RWPE2 (cell line): ENCODE measurements around the gene C1orf21.

ENCODE experiments used
- ATAC-seq: fragments of 200-7000 bp; cut with Tn5 transposase; 3 replicates; pipeline ENCODE4 v1.9.1; 2021; ENCODE audit warnings: low read depth
- DNase-seq: peaks from one replicate; pipeline ENCODE4 v3.0.0-alpha.2; 2020; ENCODE audit warnings: low spot score
- H3K27ac ChIP-seq: fragments of 450-650 bp; 2 replicates; pipeline ENCODE4 v1.5.1; 2017; ENCODE audit warnings: mild to moderate bottlenecking; ENCODE audit not compliant: poor library complexity, severe bottlenecking
- H3K27me3 ChIP-seq: fragments of 250-450 bp; sonication (Bioruptor Pico); 2 replicates; pipeline ENCODE4 v1.5.1; 2021; ENCODE audit warnings: mild to moderate bottlenecking, moderate library complexity; ENCODE audit not compliant: insufficient read depth, poor library complexity, severe bottlenecking
- H3K36me3 ChIP-seq: fragments of 250-450 bp; sonication (Bioruptor Pico); 2 replicates; pipeline ENCODE4 v1.5.1; 2020; ENCODE audit warnings: low read depth, mild to moderate bottlenecking, moderate library complexity
- H3K4me1 ChIP-seq: fragments of 250-450 bp; sonication (Bioruptor Pico); 2 replicates; pipeline ENCODE4 v1.5.1; 2021; ENCODE audit warnings: mild to moderate bottlenecking, moderate library complexity; ENCODE audit not compliant: insufficient read depth, poor library complexity, severe bottlenecking
- H3K4me3 ChIP-seq: fragments of 250-450 bp; sonication (Bioruptor Pico); 2 replicates; pipeline ENCODE4 v1.5.1; 2021; ENCODE audit warnings: mild to moderate bottlenecking, moderate library complexity; ENCODE audit not compliant: severe bottlenecking
- H3K9me3 ChIP-seq: fragments of 250-450 bp; sonication (Bioruptor Pico); 2 replicates; pipeline ENCODE4 v1.5.1; 2021; ENCODE audit warnings: mild to moderate bottlenecking, moderate library complexity; ENCODE audit not compliant: severe bottlenecking
- TF ChIP-seq, protein P1 (sequence below): fragments of 450-650 bp; IDR thresholded peaks from one replicate; pipeline ENCODE4 v1.5.1; 2017; ENCODE audit warnings: mild to moderate bottlenecking, moderate library complexity; ENCODE audit not compliant: poor library complexity, severe bottlenecking

Gene C1orf21

DNA sequence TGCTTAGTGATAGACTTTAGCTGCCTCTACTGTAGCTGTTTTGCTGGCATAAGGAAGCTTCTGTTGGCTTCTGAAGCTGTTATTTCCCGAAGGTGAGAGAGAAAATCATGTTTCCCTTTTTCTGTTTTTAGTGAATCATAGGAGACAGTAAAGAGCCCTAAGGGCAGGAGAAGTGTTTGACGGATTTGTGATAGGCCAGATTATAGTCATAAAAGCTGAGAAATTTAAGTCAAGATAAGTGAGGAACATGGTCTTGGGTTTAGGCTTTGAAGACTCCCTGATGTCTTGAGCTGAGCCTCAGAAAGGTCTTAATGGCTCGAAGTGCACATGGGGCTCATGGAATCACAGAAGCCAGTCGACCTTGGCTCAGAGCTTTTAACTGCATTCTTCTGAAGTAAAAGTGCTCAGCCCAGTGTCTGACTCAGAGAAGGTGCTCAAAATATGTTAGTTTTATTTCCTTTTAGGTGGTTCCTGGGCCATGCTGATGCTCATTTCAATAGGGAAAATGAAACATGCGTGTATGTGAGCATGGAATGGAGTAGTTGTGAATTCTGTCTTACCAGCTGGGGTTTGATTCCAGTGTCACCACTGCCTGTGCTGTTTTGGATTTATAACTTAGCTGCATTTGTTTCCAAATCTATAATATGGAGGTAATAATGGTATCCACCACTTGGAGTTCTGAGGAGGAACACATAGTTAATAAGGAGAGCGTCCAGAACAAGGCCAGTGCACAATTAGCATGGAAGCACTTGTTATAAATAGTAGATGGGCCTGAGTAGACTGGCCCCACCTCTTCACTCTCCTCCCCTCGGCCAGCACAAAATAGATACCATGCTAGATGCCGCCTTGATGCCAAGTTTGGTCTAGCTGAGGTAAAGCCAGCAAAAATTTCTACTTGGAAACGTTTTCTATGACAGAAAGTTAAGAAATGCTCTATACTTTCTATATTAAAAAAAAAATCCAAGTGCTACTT is 99.2 kb downstream of the C1orf21 start:
- peak overlapping the region; percentile 4 for H3K27ac ChIP-seq
- no peaks in the 10 kb centered on the region for H3K9me3 ChIP-seq
- no peaks in the 10 kb centered on the region for H3K27me3 ChIP-seq
- peaks cover 9% of the 10 kb centered on the region for H3K4me1 ChIP-seq
- TF ChIP-seq, protein P1, sequence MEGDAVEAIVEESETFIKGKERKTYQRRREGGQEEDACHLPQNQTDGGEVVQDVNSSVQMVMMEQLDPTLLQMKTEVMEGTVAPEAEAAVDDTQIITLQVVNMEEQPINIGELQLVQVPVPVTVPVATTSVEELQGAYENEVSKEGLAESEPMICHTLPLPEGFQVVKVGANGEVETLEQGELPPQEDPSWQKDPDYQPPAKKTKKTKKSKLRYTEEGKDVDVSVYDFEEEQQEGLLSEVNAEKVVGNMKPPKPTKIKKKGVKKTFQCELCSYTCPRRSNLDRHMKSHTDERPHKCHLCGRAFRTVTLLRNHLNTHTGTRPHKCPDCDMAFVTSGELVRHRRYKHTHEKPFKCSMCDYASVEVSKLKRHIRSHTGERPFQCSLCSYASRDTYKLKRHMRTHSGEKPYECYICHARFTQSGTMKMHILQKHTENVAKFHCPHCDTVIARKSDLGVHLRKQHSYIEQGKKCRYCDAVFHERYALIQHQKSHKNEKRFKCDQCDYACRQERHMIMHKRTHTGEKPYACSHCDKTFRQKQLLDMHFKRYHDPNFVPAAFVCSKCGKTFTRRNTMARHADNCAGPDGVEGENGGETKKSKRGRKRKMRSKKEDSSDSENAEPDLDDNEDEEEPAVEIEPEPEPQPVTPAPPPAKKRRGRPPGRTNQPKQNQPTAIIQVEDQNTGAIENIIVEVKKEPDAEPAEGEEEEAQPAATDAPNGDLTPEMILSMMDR, result no peak
- DNase-seq (no peak), ATAC-seq (peak; percentile 69)
- H3K4me3 ChIP-seq, result no peak overlapping the region
- no peaks in the 10 kb centered on the region for H3K36me3 ChIP-seq

DNA sequence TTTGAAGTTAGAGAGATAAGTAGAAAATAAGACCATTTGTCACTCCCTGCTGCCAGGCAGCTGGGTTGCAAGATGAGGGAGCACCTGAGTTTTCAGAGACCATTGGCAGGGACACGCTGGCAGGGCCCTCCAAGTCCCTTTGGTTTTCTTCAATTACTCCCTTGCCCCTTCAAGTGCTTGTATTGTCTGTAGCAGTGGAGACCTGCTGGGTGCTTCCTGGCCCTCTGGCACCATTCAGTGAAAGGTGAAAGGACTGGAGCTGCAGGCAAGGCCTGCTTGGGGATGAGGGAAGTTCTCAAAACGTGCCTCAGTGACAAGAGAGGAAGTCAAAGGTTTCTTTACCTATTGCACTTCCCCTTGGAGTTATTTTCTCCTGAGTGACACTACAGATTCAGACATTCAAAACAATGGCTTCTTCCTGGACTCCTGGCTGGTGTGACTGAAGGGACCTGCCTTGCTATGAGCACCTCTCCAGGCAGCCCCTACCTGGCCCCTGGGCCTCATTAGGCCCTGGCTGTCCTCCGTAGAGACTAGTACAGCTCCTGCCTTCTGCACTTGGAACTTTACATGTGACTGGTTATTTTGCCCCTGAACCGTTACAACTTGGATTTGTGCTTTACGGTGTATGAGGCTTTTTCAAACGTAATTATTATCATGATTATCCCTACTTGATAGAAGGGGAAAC is 100.1 kb downstream of the C1orf21 start:
- Histone ChIP-seq H3K9me3 (no peaks in the 10 kb centered on the region), H3K4me1 (peaks cover 17% of the 10 kb centered on the region), H3K27me3 (no peaks in the 10 kb centered on the region), H3K4me3 (no peak overlapping the region), H3K27ac (no peak overlapping the region), H3K36me3 (no peaks in the 10 kb centered on the region)
- ATAC-seq, result no peak
- no peak for DNase-seq
- TF ChIP-seq, protein P1, result no peak

DNA sequence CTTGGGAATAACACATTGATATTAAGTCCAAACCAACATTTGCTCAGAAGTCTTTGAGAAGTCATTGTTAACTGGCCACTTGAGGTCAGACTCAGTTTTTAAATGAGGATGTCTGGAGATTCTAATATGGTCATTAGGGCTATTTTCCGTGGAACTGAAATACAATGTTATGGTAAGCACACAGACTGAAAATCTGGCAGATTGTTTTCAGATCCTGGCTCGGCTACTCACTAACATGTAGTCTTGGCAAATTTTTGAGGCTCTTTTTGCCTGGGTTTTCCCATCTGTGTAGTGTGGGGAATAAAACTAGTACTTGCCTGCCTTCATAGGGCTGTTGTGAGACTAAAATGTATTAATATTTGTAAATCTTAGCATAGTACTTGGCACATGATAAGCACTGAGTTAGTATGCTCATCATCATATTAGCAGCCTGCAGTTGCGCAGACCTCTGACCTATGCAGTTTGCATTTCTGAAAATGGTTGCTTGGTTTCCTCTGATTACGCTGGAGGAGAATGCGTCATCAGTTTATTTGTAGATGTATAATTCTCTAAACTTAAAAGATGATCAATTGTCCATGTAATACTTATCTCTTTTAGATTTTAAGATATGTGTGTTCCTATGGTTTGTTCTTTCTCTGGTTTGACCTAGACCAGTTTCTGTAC is 100.8 kb downstream of the C1orf21 start:
- no peak overlapping the region for H3K27ac ChIP-seq
- H3K4me3 ChIP-seq, result no peak overlapping the region
- H3K27me3 ChIP-seq, result no peaks in the 10 kb centered on the region
- H3K4me1 ChIP-seq, result peaks cover 18% of the 10 kb centered on the region
- ATAC-seq (no peak), DNase-seq (no peak)
- TF ChIP-seq, protein P1, result no peak
- no peaks in the 10 kb centered on the region for H3K9me3 ChIP-seq
- no peaks in the 10 kb centered on the region for H3K36me3 ChIP-seq

DNA sequence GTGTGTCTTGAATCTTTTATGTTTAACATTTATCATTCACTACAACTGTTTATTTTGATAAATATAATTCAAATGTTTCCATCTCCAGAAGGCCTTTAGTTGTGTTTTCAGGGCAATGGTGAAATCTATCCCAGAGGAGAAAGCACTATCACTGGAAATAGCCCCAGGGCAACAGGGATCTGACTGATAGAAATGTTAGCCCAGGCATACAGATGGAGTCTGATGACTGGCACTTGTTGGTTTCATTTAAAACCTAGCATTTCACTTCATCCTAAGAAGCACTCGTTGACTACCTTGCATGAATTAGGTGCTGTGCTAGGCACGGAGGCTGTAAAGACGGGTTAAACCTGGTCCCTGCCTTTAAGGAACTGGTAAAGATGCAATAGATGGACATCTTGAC is 103.1 kb downstream of the C1orf21 start:
- DNase-seq (no peak), ATAC-seq (no peak)
- Histone ChIP-seq H3K36me3 (no peaks in the 10 kb centered on the region), H3K27me3 (no peaks in the 10 kb centered on the region), H3K4me3 (no peak overlapping the region), H3K4me1 (peaks cover 17% of the 10 kb centered on the region), H3K9me3 (no peaks in the 10 kb centered on the region), H3K27ac (no peak overlapping the region)
- TF ChIP-seq, protein P1, result no peak
